PFSK-1 (cell line): Measurements from ENCODE around the gene SLC4A7.

Experiments
- FOXP2 ChIP-seq: optimal IDR thresholded peaks from 2 replicates; pipeline ENCODE3; 2011; ENCODE audit warnings: borderline replicate concordance, control low read depth, inconsistent platforms; ENCODE audit not compliant: insufficient read depth; ENCODE audit errors: extremely low read length, extremely low read depth
- POLR2AphosphoS5 ChIP-seq: IDR thresholded peaks from 2 replicates; pipeline ENCODE4 v1.6.1; 2012; ENCODE audit warnings: low read depth, mild to moderate bottlenecking, control low read depth, low read length, moderate library complexity
- REST ChIP-seq, 2 experiments: IDR thresholded peaks; 2 replicates each; pipeline versions ENCODE4 v1.6.1 to v1.8.0; 2011 to 2012; ENCODE audit warnings: low read depth in 2 of 2, low read length in 2 of 2, control low read depth in 1 of 2, inconsistent platforms in 1 of 2, mild to moderate bottlenecking in 1 of 2, moderate library complexity in 1 of 2; ENCODE audit not compliant: insufficient read depth in 1 of 2
- SIN3A ChIP-seq: IDR thresholded peaks from 2 replicates; pipeline ENCODE4 v1.6.1; 2012; ENCODE audit warnings: mild to moderate bottlenecking, low read length, moderate library complexity, borderline replicate concordance; ENCODE audit not compliant: insufficient read depth
- TAF1 ChIP-seq: IDR thresholded peaks from 2 replicates; pipeline ENCODE4 v1.6.1; 2012; ENCODE audit warnings: low read length, control low read depth, borderline replicate concordance; ENCODE audit not compliant: insufficient read depth

SLC4A7 gene

GRCh38 chr3:27464646-27465045, 19.5 kb downstream of the SLC4A7 start:
- no peak for TF ChIP-seq SIN3A
- TF ChIP-seq TAF1, result no peak
- TF ChIP-seq FOXP2, result no peak
- no peak for TF ChIP-seq POLR2AphosphoS5
- no peak for TF ChIP-seq REST (IDR thresholded peaks at IDR 0.05; ENCODE audit: insufficient read depth in 1 of 2, low read depth in 2 of 2, low read length in 2 of 2)

GRCh38 chr3:27462228-27462627, 22.0 kb downstream of the SLC4A7 start:
- no peak for TF ChIP-seq TAF1
- no peak for TF ChIP-seq REST (IDR thresholded peaks at IDR 0.05; ENCODE audit: insufficient read depth in 1 of 2, low read depth in 2 of 2, low read length in 2 of 2)
- no peak for TF ChIP-seq POLR2AphosphoS5
- no peak for TF ChIP-seq FOXP2
- TF ChIP-seq SIN3A, result no peak

GRCh38 chr3:27458929-27459328, 25.3 kb downstream of the SLC4A7 start:
- TF ChIP-seq SIN3A (no peak), TAF1 (no peak), REST (IDR thresholded peaks at IDR 0.05; ENCODE audit: insufficient read depth in 1 of 2, low read depth in 2 of 2, low read length in 2 of 2) (no peak), FOXP2 (no peak), POLR2AphosphoS5 (no peak)

- TF ChIP-seq REST (IDR thresholded peaks at IDR 0.05; ENCODE audit: insufficient read depth in 1 of 2, low read depth in 2 of 2, low read length in 2 of 2) (no peak), FOXP2 (no peak), TAF1 (no peak), SIN3A (no peak), POLR2AphosphoS5 (no peak)
Observed at GRCh38 chr3:27456554-27456953, 27.6 kb downstream of the SLC4A7 start.

- TF ChIP-seq REST (IDR thresholded peaks at IDR 0.05; ENCODE audit: insufficient read depth in 1 of 2, low read depth in 2 of 2, low read length in 2 of 2), result no peak
- no peak for TF ChIP-seq TAF1
- TF ChIP-seq FOXP2, result no peak
- TF ChIP-seq SIN3A, result no peak
- no peak for TF ChIP-seq POLR2AphosphoS5
Observed at GRCh38 chr3:27454914-27455313, 29.3 kb downstream of the SLC4A7 start.
